GM06990 (cell line): ENCODE measurements around the gene MEPE.

Experiments used
- DNase-seq: peaks from one replicate; pipeline ENCODE4 v3.0.0-alpha.2; 2011; ENCODE audit not compliant: insufficient read length; ENCODE audit errors: extremely low read depth
- H3K27me3 ChIP-seq: replicated peaks from 2 replicates; pipeline ENCODE4 v1.6.0; 2011; ENCODE audit warnings: low read length; ENCODE audit not compliant: control insufficient read depth, insufficient read depth
- H3K36me3 ChIP-seq: 2 replicates; pipeline ENCODE4 v1.5.1; 2011; ENCODE audit warnings: low read length; ENCODE audit not compliant: control insufficient read depth, insufficient read depth
- H3K4me3 ChIP-seq: replicated peaks from 2 replicates; pipeline ENCODE4 v1.5.1; 2011; ENCODE audit warnings: low read depth, mild to moderate bottlenecking, control low read depth, low read length
- CTCF ChIP-seq: IDR thresholded peaks from 2 replicates; pipeline ENCODE4 v1.5.1; 2011; ENCODE audit warnings: low read length, control low read depth, mild to moderate bottlenecking, inconsistent platforms; ENCODE audit not compliant: insufficient read depth, poor library complexity, severe bottlenecking

The MEPE gene

DNA sequence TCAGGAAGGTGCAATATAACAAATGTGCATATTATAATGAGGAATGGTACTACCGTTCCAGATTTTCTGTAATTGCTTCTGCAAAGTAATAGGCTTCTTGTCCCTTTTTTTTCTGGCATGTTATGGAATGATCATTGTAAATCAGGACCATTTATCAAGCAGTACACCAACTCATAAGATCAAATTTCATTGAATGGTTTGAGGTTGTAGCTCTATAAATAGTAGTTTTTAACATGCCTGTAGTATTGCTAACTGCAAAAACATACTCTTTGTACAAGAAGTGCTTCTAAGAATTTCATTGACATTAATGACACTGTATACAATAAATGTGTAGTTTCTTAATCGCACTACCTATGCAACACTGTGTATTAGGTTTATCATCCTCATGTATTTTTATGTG lies 20.8 kb upstream of the MEPE start:
- no peaks in the 10 kb centered on the region for H3K27me3 ChIP-seq
- DNase-seq, result no peak
- H3K4me3 ChIP-seq, result no peak overlapping the region
- no peak for TF ChIP-seq CTCF
- H3K36me3 ChIP-seq, result no peaks in the 10 kb centered on the region

GRCh38 chr4:87819281-87819919 lies 13.4 kb upstream of the MEPE start:
- TF ChIP-seq CTCF, result no peak
- no peak for DNase-seq
- H3K36me3 ChIP-seq, result no peaks in the 10 kb centered on the region
- H3K4me3 ChIP-seq, result no peak overlapping the region
- no peaks in the 10 kb centered on the region for H3K27me3 ChIP-seq

DNA sequence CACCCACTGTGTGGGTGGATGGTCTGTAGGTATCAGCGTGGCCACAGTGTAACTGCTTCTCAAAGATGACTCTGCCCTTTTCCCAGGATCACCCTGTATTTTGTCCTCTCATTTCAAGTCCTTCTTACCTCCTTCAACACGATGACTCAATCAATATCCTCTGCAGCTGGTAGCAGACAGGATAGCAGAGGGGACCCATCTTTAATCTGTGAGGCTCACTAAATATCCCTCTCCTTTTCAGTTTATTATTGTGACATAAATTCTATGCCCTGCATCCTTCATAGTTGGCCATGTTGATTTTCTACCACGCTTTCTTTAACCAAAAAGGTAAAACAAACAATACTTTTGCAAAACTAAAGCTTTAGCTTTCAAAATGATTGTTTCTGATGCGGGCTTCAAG lies 9.6 kb upstream of the MEPE start:
- TF ChIP-seq CTCF, result no peak
- H3K27me3 ChIP-seq, result no peaks in the 10 kb centered on the region
- no peak for DNase-seq
- no peaks in the 10 kb centered on the region for H3K36me3 ChIP-seq
- no peak overlapping the region for H3K4me3 ChIP-seq

DNA sequence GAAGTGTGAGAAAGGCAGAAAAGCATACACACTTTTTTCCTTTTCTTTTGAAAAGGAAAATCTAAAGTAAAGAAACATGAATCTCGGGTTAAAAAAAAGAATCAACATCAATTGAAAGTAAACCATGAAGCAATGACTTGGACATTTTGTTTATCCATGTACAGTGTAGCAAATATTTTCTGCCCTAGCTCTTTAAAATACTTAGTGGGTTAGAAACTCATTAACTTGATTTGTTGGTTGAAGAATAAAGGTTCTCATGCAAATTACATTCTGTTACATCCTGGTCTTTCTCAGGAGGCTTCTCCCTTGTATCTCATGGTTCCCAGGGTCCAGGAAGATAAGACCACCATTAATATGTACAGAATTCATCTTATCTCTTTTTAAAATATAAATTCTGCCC lies 9.0 kb upstream of the MEPE start:
- H3K27me3 ChIP-seq, result no peaks in the 10 kb centered on the region
- H3K4me3 ChIP-seq, result no peak overlapping the region
- DNase-seq, result no peak
- no peak for TF ChIP-seq CTCF
- no peaks in the 10 kb centered on the region for H3K36me3 ChIP-seq

GRCh38 chr4:87824352-87824751 lies 8.4 kb upstream of the MEPE start:
- H3K27me3 ChIP-seq, result no peaks in the 10 kb centered on the region
- H3K36me3 ChIP-seq, result no peaks in the 10 kb centered on the region
- no peak for DNase-seq
- no peak overlapping the region for H3K4me3 ChIP-seq
- TF ChIP-seq CTCF, result no peak

DNA sequence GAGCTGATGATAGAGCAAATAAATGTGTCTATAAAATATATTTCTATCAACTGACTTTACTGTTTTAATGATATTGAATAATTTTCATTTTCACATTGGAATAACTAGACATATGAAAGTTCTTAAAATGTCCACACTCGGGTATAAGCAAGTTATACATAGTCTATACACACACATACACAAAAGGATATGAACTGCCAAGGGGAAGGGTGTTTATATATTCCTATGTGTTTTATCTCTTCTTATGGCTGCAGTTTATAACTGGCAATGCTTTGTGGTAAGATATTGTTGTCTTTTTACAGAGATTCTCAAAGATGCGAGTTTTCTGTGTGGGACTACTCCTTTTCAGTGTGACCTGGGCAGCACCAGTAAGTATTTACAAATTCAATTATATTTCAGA lies 1.6 kb downstream of the MEPE start:
- no peak for TF ChIP-seq CTCF
- no peak for DNase-seq
- Histone ChIP-seq H3K27me3 (no peaks in the 10 kb centered on the region; the same call in 1 of the 2 replicates), H3K4me3 (no peak overlapping the region), H3K36me3 (no peaks in the 10 kb centered on the region)
